CD14-positive monocyte (primary cell): Measurements from ENCODE around the gene OSBPL6. TPM values are rescaled to one million over a fixed set of nuclear protein-coding genes. Genes with fewer than 3 reads are reported as not detected.

Experiments
- DNase-seq, 3 donors: peaks; one replicate each; pipeline ENCODE4 v3.0.0-alpha.2; 2011 to 2022
- H2AFZ ChIP-seq: 2 replicates; pipeline ENCODE4 v1.6.0; 2012; ENCODE audit warnings: mild to moderate bottlenecking, low read depth, low read length, inconsistent platforms; ENCODE audit not compliant: insufficient read depth, poor library complexity, severe bottlenecking
- H3K27ac ChIP-seq, 2 donors: 1 replicate in 1 of 2; 2 replicates in 1 of 2; pipeline ENCODE4 v1.5.1; 2012 to 2013; ENCODE audit warnings: low read length in 2 of 2, control low read depth in 1 of 2, inconsistent platforms in 1 of 2, low read depth in 1 of 2, mild to moderate bottlenecking in 1 of 2
- H3K27me3 ChIP-seq, 2 donors: one replicate each; pipeline versions ENCODE4 v1.6.0 to v1.6.1; 2011 to 2013; ENCODE audit warnings: low read length in 2 of 2; ENCODE audit not compliant: control insufficient read depth in 2 of 2, insufficient read depth in 2 of 2
- H3K36me3 ChIP-seq, 2 donors: replicated peaks in 1 of 2; 1 replicate in 1 of 2; 2 replicates in 1 of 2; pipeline versions ENCODE4 v1.5.1 to v1.6.1; 2012 to 2013; ENCODE audit warnings: low read length in 2 of 2, control low read depth in 1 of 2, inconsistent platforms in 1 of 2, mild to moderate bottlenecking in 1 of 2; ENCODE audit not compliant: insufficient read depth in 2 of 2, control insufficient read depth in 1 of 2
- H3K4me1 ChIP-seq, 2 donors: 1 replicate in 1 of 2; 2 replicates in 1 of 2; pipeline versions ENCODE4 v1.5.1 to v1.6.1; 2012 to 2013; ENCODE audit warnings: low read length in 2 of 2, control low read depth in 1 of 2, inconsistent platforms in 1 of 2, mild to moderate bottlenecking in 1 of 2, moderate library complexity in 1 of 2; ENCODE audit not compliant: insufficient read depth in 2 of 2, control insufficient read depth in 1 of 2
- H3K4me2 ChIP-seq: replicated peaks from 2 replicates; pipeline ENCODE3; 2012; ENCODE audit warnings: low read length, moderate library complexity, mild to moderate bottlenecking; ENCODE audit not compliant: poor library complexity, severe bottlenecking; ENCODE audit errors: extremely low read depth
- H3K4me3 ChIP-seq, 3 experiments: fragments of 200-600 bp in 1 of 3; sonication (generic) in 1 of 3; replicated peaks in 1 of 3; 1 replicate in 2 of 3; 2 replicates in 1 of 3; pipeline ENCODE4 v1.5.1; 2011 to 2013; ENCODE audit warnings: low read length in 3 of 3, mild to moderate bottlenecking in 3 of 3, control low read depth in 2 of 3, low read depth in 2 of 3, inconsistent platforms in 1 of 3, moderate library complexity in 1 of 3
- H3K79me2 ChIP-seq: 2 replicates; pipeline ENCODE4 v1.6.0; 2012; ENCODE audit warnings: mild to moderate bottlenecking, control low read depth, inconsistent platforms, low read length, moderate library complexity; ENCODE audit not compliant: insufficient read depth
- H3K9ac ChIP-seq: 2 replicates; pipeline ENCODE4 v1.6.0; 2017; ENCODE audit warnings: low read length, mild to moderate bottlenecking; ENCODE audit not compliant: insufficient read depth, poor library complexity, severe bottlenecking
- H3K9me3 ChIP-seq, 2 donors: replicated peaks in 1 of 2; 1 replicate in 1 of 2; 2 replicates in 1 of 2; pipeline versions ENCODE4 v1.5.1 to v1.6.1; 2012 to 2013; ENCODE audit warnings: low read length in 2 of 2, control low read depth in 1 of 2; ENCODE audit not compliant: control insufficient read depth in 1 of 2, insufficient read depth in 1 of 2
- H4K20me1 ChIP-seq: 2 replicates; pipeline ENCODE4 v1.6.0; 2012; ENCODE audit warnings: mild to moderate bottlenecking, low read length, control low read depth, moderate library complexity; ENCODE audit not compliant: insufficient read depth
- H3K27ac Mint-ChIP-seq, 7 donors: one replicate each; pipeline ENCODE4 v1.8.0; 2020; ENCODE audit warnings: mild to moderate bottlenecking in 7 of 7, mixed read lengths in 7 of 7, moderate library complexity in 6 of 7, inconsistent platforms in 2 of 7
- H3K27me3 Mint-ChIP-seq, 3 donors: one replicate each; pipeline ENCODE4 v1.8.0; 2021 to 2022; ENCODE audit warnings: low read depth in 3 of 3, mild to moderate bottlenecking in 3 of 3, mixed read lengths in 3 of 3, moderate library complexity in 3 of 3, inconsistent platforms in 1 of 3
- H3K36me3 Mint-ChIP-seq, 2 donors: one replicate each; pipeline ENCODE4 v1.8.0; 2020; ENCODE audit warnings: mixed read lengths in 2 of 2, inconsistent platforms in 1 of 2, mild to moderate bottlenecking in 1 of 2
- H3K4me1 Mint-ChIP-seq: one replicate; pipeline ENCODE4 v1.8.0; 2020; ENCODE audit warnings: mild to moderate bottlenecking, mixed read lengths
- H3K4me3 Mint-ChIP-seq, 2 donors: one replicate each; pipeline ENCODE4 v1.8.0; 2020; ENCODE audit warnings: mild to moderate bottlenecking in 2 of 2, mixed read lengths in 2 of 2, moderate library complexity in 1 of 2
- H3K9me3 Mint-ChIP-seq, 7 donors: one replicate each; pipeline ENCODE4 v1.8.0; 2020 to 2022; ENCODE audit warnings: mixed read lengths in 7 of 7, mild to moderate bottlenecking in 6 of 7, moderate library complexity in 6 of 7, inconsistent platforms in 2 of 7
- CTCF ChIP-seq: fragments of 200-600 bp; IDR thresholded peaks from one replicate; pipeline ENCODE4 v1.8.0; 2022; ENCODE audit warnings: antibody characterized with exemption, mild to moderate bottlenecking
- WGBS: methylation state at CpG from one replicate; pipeline ENCODE4 v1.1.5; 2013; ENCODE audit warnings: missing lambda C conversion rate; ENCODE audit not compliant: insufficient coverage; 5-methylcytosine and 5-hydroxymethylcytosine counted together
- intact Hi-C, 2 donors: fragments of 100-400 bp; cut with micrococcal nuclease; formaldehyde crosslinking; loops; one replicate each; pipeline versions ENCODE4 v1.15.0 to v1.15.1; 2023
- polyA plus RNA-seq, 3 donors: library from polyadenylated mRNA; depleted of rRNA in 1 of 3; unstranded in 2 of 3; stranded (reverse) in 1 of 3; fragments of 300-500 nt in 2 of 3; fragments of >200 nt in 1 of 3; fragmentation: Illumina TruSeq in 2 of 3; gene quantifications; 1 replicate in 2 of 3; 2 replicates in 1 of 3; pipeline ENCODE4 v1.2.3, GENCODE V29; 2012 to 2021

The OSBPL6 gene
- polyA plus RNA-seq, 3 donors = not detected

GRCh38 chr2:178296394-178297090 lies 102.2 kb downstream of the OSBPL6 start:
- no peak for DNase-seq
- Histone ChIP-seq H3K9ac (no peak overlapping the region), H4K20me1 (no peaks in the 10 kb centered on the region), H3K4me3 (no peak overlapping the region), H3K4me1 (no peaks in the 10 kb centered on the region), H3K79me2 (no peaks in the 10 kb centered on the region), H3K9me3 (no peaks in the 10 kb centered on the region), H3K4me2 (no peak overlapping the region), H3K36me3 (no peaks in the 10 kb centered on the region), H2AFZ (no peak overlapping the region), H3K27me3 (no peaks in the 10 kb centered on the region), H3K27ac (no peak overlapping the region)
- Mint-ChIP-seq H3K4me1 (peaks cover 3% of the 10 kb centered on the region), H3K27me3 (peaks cover 0 to 2% (median 0%) of the 10 kb centered on the region in 3 donors), H3K27ac (no peak overlapping the region), H3K36me3 (no peaks in the 10 kb centered on the region), H3K9me3 (no peaks in the 10 kb centered on the region), H3K4me3 (no peak overlapping the region)
- 90% methylated on average over 2 of the region's 5 CpGs for WGBS
- TF ChIP-seq CTCF = no peak
- intact Hi-C loops = no loop called here

GRCh38 chr2:178297091-178297411 lies 102.7 kb downstream of the OSBPL6 start:
- Mint-ChIP-seq H3K27me3 (peaks cover 0 to 2% (median 0%) of the 10 kb centered on the region in 3 donors), H3K27ac (no peak overlapping the region), H3K4me1 (peaks cover 3% of the 10 kb centered on the region), H3K36me3 (no peaks in the 10 kb centered on the region), H3K4me3 (no peak overlapping the region), H3K9me3 (no peaks in the 10 kb centered on the region)
- H3K27me3 ChIP-seq = no peaks in the 10 kb centered on the region
- H3K9ac ChIP-seq = no peak overlapping the region
- intact Hi-C loops = no loop called here
- no peak overlapping the region for H3K27ac ChIP-seq
- no peak overlapping the region for H3K4me2 ChIP-seq
- H3K36me3 ChIP-seq = no peaks in the 10 kb centered on the region
- no peak for TF ChIP-seq CTCF
- H3K4me3 ChIP-seq = no peak overlapping the region
- H2AFZ ChIP-seq = no peak overlapping the region
- no peak for DNase-seq
- no CpG with 5 or more reads among the region's 1 CpG for WGBS
- H3K79me2 ChIP-seq = no peaks in the 10 kb centered on the region
- no peaks in the 10 kb centered on the region for H3K9me3 ChIP-seq
- H3K4me1 ChIP-seq = no peaks in the 10 kb centered on the region
- H4K20me1 ChIP-seq = no peaks in the 10 kb centered on the region
